Uterus (tissue), 4 donors: ENCODE data around the gene LLGL2. TPM values are rescaled to one million over a fixed set of nuclear protein-coding genes. Genes with fewer than 3 reads are reported as not detected.

Experiments used
- DNase-seq, 2 donors: peaks; one replicate each; pipeline ENCODE4 v3.0.0-alpha.2; 2019 to 2020
- H3K27ac ChIP-seq, 2 donors: fragments of 200-600 bp; sonication (generic); 1 replicate in 1 of 2; 2 replicates in 1 of 2; pipeline ENCODE4 v1.5.1; 2016 to 2018
- H3K27me3 ChIP-seq, 2 donors: fragments of 200-600 bp; sonication (generic); one replicate each; pipeline ENCODE4 v1.5.1; 2018 to 2019; ENCODE audit warnings: control low read depth in 1 of 2
- H3K36me3 ChIP-seq, 2 donors: fragments of 200-600 bp; sonication (generic); one replicate each; pipeline ENCODE4 v1.5.1; 2019; ENCODE audit warnings: control low read depth in 1 of 2
- H3K4me1 ChIP-seq, 2 donors: fragments of 200-600 bp; sonication (generic); one replicate each; pipeline ENCODE4 v1.5.1; 2018 to 2019; ENCODE audit warnings: control low read depth in 1 of 2
- H3K4me3 ChIP-seq, 2 donors: fragments of 200-600 bp; sonication (generic); 1 replicate in 1 of 2; 2 replicates in 1 of 2; pipeline ENCODE4 v1.5.1; 2018 to 2019; ENCODE audit warnings: mild to moderate bottlenecking in 1 of 2
- H3K9me3 ChIP-seq, 2 donors: fragments of 200-600 bp; sonication (generic); one replicate each; pipeline ENCODE4 v1.5.1; 2019; ENCODE audit warnings: control low read depth in 1 of 2
- CTCF ChIP-seq, 4 experiments: fragments of 200-600 bp in 2 of 4; fragments of 450-650 bp in 2 of 4; sonication (generic) in 2 of 4; IDR thresholded peaks; one replicate each; pipeline ENCODE4 v1.5.1; 2016 to 2019; ENCODE audit warnings: antibody characterized with exemption in 4 of 4, mild to moderate bottlenecking in 2 of 4, moderate library complexity in 1 of 4
- POLR2A ChIP-seq, 2 donors: fragments of 450-650 bp; IDR thresholded peaks; one replicate each; pipeline ENCODE4 v1.6.1; 2016; ENCODE audit warnings: antibody characterized with exemption in 2 of 2, mild to moderate bottlenecking in 1 of 2, moderate library complexity in 1 of 2
- intact Hi-C: fragments of 100-400 bp; cut with DNase I; formaldehyde crosslinking; loops from one replicate; pipeline ENCODE4 v1.15.1; 2023; ENCODE audit warnings: low total_unique reads
- total RNA-seq, 4 donors: library from RNA; depleted of rRNA in 3 of 4; stranded (reverse); fragments of >200 nt in 3 of 4; gene quantifications; one replicate each; pipeline versions ENCODE4 v1.1.0 to v1.2.4, GENCODE V29; 2014 to 2023
- donor health status: DM: yes; HTN: yes; CAD: no.

LLGL2 gene
- total RNA-seq, 4 donors from 2014 or later: 3.1 to 31.9 (median 14.0) TPM

- DNase-seq: peak; percentile 43 to 45
- peak overlapping the region; percentile 65 to 67 for H3K4me3 ChIP-seq
- no peaks in the 10 kb centered on the region for H3K9me3 ChIP-seq
- intact Hi-C loops: loop anchor here (5.0 kb wide), 1 partner anchor 163 kb away; no protein-coding TSS in a partner anchor
- no peak for TF ChIP-seq CTCF (IDR thresholded peaks at IDR 0.05)
- no peak for TF ChIP-seq POLR2A (IDR thresholded peaks at IDR 0.05)
- peak overlapping the region; percentile 89 to 97 for H3K27ac ChIP-seq
- H3K4me1 ChIP-seq: peaks cover 6% of the 10 kb centered on the region in 2 donors
- no peaks in the 10 kb centered on the region for H3K36me3 ChIP-seq
- H3K27me3 ChIP-seq: no peaks in the 10 kb centered on the region
Observed at GRCh38 chr17:75589919-75590303, 64.4 kb downstream of the LLGL2 start.

- H3K27me3 ChIP-seq: no peaks in the 10 kb centered on the region
- no peak for TF ChIP-seq POLR2A (IDR thresholded peaks at IDR 0.05)
- no peak for TF ChIP-seq CTCF (IDR thresholded peaks at IDR 0.05)
- no peaks in the 10 kb centered on the region for H3K9me3 ChIP-seq
- no peak overlapping the region for H3K4me3 ChIP-seq
- intact Hi-C loops: loop anchor here (5.0 kb wide), 1 partner anchor 163 kb away; no protein-coding TSS in a partner anchor
- no peaks in the 10 kb centered on the region for H3K36me3 ChIP-seq
- H3K4me1 ChIP-seq: peaks cover 6% of the 10 kb centered on the region in 2 donors
- DNase-seq: no peak
- peak overlapping the region in 1 of 2 donors; percentile 89 for H3K27ac ChIP-seq
Observed at GRCh38 chr17:75590314-75590761, 64.8 kb downstream of the LLGL2 start.

- Histone ChIP-seq H3K9me3 (no peaks in the 10 kb centered on the region), H3K27ac (no peak overlapping the region), H3K4me1 (peaks cover 6% of the 10 kb centered on the region in 2 donors), H3K36me3 (no peaks in the 10 kb centered on the region), H3K4me3 (no peak overlapping the region), H3K27me3 (no peaks in the 10 kb centered on the region)
- no peak for DNase-seq
- intact Hi-C loops: loop anchor here (5.0 kb wide), 1 partner anchor 164 kb away; no protein-coding TSS in a partner anchor
- TF ChIP-seq POLR2A (IDR thresholded peaks at IDR 0.05) (no peak), CTCF (IDR thresholded peaks at IDR 0.05) (no peak)
Observed at GRCh38 chr17:75590849-75591721, 65.6 kb downstream of the LLGL2 start.

- no peak for TF ChIP-seq POLR2A (IDR thresholded peaks at IDR 0.05)
- TF ChIP-seq CTCF (IDR thresholded peaks at IDR 0.05): no peak
- Histone ChIP-seq H3K4me3 (no peak overlapping the region), H3K4me1 (peaks cover 6% of the 10 kb centered on the region in 2 donors), H3K9me3 (no peaks in the 10 kb centered on the region), H3K36me3 (no peaks in the 10 kb centered on the region), H3K27ac (no peak overlapping the region), H3K27me3 (no peaks in the 10 kb centered on the region)
- no peak for DNase-seq
- intact Hi-C loops: loop anchor here (5.0 kb wide), 1 partner anchor 165 kb away; no protein-coding TSS in a partner anchor
Observed at GRCh38 chr17:75591722-75592302, 66.3 kb downstream of the LLGL2 start.
